MM.1S (cell line): ENCODE measurements around the gene TBC1D22B.

ENCODE experiments used
- DNase-seq: peaks from one replicate; pipeline ENCODE4 v3.0.0-alpha.2; 2015
- H2AFZ ChIP-seq: fragments of 300-600 bp; sonication (generic); 2 replicates; pipeline ENCODE4 v1.6.0; 2016; ENCODE audit warnings: antibody characterized with exemption, low read length
- H3F3A ChIP-seq: fragments of 300-600 bp; sonication (generic); 2 replicates; pipeline ENCODE4 v1.6.1; 2016; ENCODE audit warnings: mild to moderate bottlenecking, antibody characterized with exemption, low read length, moderate library complexity, mixed read lengths; ENCODE audit not compliant: insufficient read depth
- H3K27ac ChIP-seq: fragments of 300-600 bp; sonication (generic); 2 replicates; pipeline ENCODE4 v1.5.1; 2016; ENCODE audit warnings: mild to moderate bottlenecking, low read length
- H3K27me3 ChIP-seq: fragments of 300-600 bp; sonication (generic); replicated peaks from 2 replicates; pipeline ENCODE4 v1.6.0; 2016; ENCODE audit warnings: low read length; ENCODE audit not compliant: insufficient read depth
- H3K36me3 ChIP-seq: fragments of 300-600 bp; sonication (generic); replicated peaks from 2 replicates; pipeline ENCODE4 v1.6.1; 2016; ENCODE audit warnings: mild to moderate bottlenecking, low read length, mixed read lengths; ENCODE audit not compliant: insufficient read depth
- H3K4me1 ChIP-seq: fragments of 300-600 bp; sonication (generic); 2 replicates; pipeline ENCODE4 v1.6.1; 2016; ENCODE audit warnings: low read length, mixed read lengths
- H3K4me2 ChIP-seq: fragments of 300-600 bp; sonication (generic); 2 replicates; pipeline ENCODE4 v1.6.0; 2016; ENCODE audit warnings: low read depth, low read length
- H3K4me3 ChIP-seq: fragments of 300-600 bp; sonication (generic); 2 replicates; pipeline ENCODE4 v1.5.1; 2016; ENCODE audit warnings: low read length, mixed read lengths
- H3K79me2 ChIP-seq: fragments of 300-600 bp; sonication (generic); 2 replicates; pipeline ENCODE4 v1.6.1; 2016; ENCODE audit warnings: mixed run types, low read length, mixed read lengths
- H3K9ac ChIP-seq: fragments of 300-600 bp; sonication (generic); 2 replicates; pipeline ENCODE4 v1.6.1; 2016; ENCODE audit warnings: low read length, mixed read lengths
- H3K9me2 ChIP-seq: fragments of 300-600 bp; sonication (generic); replicated peaks from 2 replicates; pipeline ENCODE4 v1.6.1; 2016; ENCODE audit warnings: mild to moderate bottlenecking, low read length, mixed read lengths; ENCODE audit not compliant: insufficient read depth
- H3K9me3 ChIP-seq: fragments of 300-600 bp; sonication (generic); replicated peaks from 2 replicates; pipeline ENCODE4 v1.6.1; 2016; ENCODE audit warnings: mild to moderate bottlenecking, low read length, mixed read lengths; ENCODE audit not compliant: insufficient read depth
- H4K20me1 ChIP-seq: fragments of 300-600 bp; sonication (generic); 2 replicates; pipeline ENCODE4 v1.6.1; 2016; ENCODE audit warnings: mild to moderate bottlenecking, low read length, moderate library complexity, mixed read lengths; ENCODE audit not compliant: insufficient read depth
- EZH2 ChIP-seq: fragments of 300-600 bp; sonication (generic); optimal IDR thresholded peaks from 2 replicates; pipeline ENCODE3; 2017; ENCODE audit warnings: low read depth, mild to moderate bottlenecking, antibody characterized with exemption, low read length, mixed read lengths
- EZH2phosphoT487 ChIP-seq: fragments of 300-600 bp; sonication (generic); IDR thresholded peaks from 2 replicates; pipeline ENCODE4 v1.6.1; 2018; ENCODE audit warnings: antibody characterized with exemption, low read length
- TF ChIP-seq, protein P1 (sequence below): fragments of 300-600 bp; sonication (generic); IDR thresholded peaks from 2 replicates; pipeline ENCODE4 v1.5.1; 2016; ENCODE audit warnings: antibody characterized with exemption, low read length, mixed read lengths

Gene TBC1D22B

DNA sequence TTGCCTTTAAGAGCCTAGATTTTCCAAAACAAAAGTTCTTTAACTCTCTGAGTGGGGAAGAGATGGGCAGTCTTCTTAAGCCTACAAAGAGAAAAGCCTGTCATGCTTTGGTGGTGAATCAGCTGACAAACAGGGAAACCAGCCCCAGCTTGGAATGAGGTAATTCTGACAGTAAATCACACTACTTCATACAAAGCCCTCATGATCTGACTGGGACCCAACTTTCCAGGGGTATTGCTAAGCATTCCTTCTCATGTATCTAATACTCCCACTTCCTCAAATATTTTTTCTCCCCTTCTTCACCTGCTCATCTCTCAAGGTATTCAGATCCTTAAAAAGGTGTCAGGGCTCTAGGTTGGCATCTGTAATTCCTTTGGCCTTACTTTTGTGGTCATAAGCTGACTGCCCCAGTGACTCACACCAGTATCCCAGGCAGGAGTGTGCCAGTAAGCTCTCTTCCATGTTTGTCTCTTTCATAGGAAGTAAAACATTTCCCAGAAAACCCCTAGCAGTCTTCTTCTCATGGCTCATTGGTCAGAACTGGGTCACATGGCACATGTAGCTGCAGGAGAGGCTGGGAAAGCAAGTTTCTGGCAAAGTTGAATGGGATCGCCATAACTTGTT lies 15.0 kb upstream of the TBC1D22B start:
- Histone ChIP-seq H3F3A (no peaks in the 10 kb centered on the region), H3K27ac (no peak overlapping the region), H3K9ac (no peak overlapping the region), H3K9me2 (no peaks in the 10 kb centered on the region), H3K27me3 (no peaks in the 10 kb centered on the region), H3K79me2 (no peaks in the 10 kb centered on the region), H4K20me1 (no peaks in the 10 kb centered on the region), H3K9me3 (no peaks in the 10 kb centered on the region), H3K4me2 (no peak overlapping the region), H2AFZ (no peak overlapping the region), H3K4me3 (no peak overlapping the region), H3K36me3 (no peaks in the 10 kb centered on the region), H3K4me1 (peaks cover 5% of the 10 kb centered on the region; the same call in 1 of the 2 replicates)
- TF ChIP-seq EZH2phosphoT487: no peak
- no peak for TF ChIP-seq EZH2
- TF ChIP-seq, protein P1, sequence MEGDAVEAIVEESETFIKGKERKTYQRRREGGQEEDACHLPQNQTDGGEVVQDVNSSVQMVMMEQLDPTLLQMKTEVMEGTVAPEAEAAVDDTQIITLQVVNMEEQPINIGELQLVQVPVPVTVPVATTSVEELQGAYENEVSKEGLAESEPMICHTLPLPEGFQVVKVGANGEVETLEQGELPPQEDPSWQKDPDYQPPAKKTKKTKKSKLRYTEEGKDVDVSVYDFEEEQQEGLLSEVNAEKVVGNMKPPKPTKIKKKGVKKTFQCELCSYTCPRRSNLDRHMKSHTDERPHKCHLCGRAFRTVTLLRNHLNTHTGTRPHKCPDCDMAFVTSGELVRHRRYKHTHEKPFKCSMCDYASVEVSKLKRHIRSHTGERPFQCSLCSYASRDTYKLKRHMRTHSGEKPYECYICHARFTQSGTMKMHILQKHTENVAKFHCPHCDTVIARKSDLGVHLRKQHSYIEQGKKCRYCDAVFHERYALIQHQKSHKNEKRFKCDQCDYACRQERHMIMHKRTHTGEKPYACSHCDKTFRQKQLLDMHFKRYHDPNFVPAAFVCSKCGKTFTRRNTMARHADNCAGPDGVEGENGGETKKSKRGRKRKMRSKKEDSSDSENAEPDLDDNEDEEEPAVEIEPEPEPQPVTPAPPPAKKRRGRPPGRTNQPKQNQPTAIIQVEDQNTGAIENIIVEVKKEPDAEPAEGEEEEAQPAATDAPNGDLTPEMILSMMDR: no peak
- DNase-seq: no peak

DNA sequence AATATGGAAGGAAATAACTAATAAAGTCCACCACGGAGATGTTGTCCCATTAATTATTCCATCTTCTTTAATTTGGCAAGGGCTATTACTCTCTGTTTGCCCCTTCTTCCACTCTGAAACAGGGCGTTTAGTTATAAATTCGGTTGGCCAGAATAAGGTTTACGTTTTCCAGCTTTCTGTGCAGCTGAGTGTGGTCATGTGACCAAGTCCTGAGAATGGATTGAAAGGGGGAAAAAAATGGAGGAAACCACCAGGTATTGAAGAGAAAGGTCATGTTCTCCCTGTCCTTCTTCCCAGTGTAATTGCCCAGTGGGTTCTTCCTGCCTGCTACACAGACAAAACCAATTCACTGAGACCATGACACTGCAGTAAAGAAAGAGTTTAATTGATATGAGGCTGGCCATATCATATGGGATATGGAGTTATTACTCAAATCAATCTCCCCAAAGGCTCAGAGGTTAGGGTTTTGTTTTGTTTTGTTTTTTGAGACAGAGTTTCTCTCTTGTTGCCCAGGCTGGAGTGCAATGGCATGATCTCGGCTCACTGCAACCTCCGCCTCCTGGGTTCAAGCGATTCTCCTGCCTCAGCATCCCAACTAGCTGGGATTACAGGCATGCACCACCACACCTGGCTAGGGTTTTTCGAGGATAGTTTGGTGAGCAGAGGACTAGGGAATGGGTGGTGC lies 14.3 kb upstream of the TBC1D22B start:
- Histone ChIP-seq H3K36me3 (no peaks in the 10 kb centered on the region), H4K20me1 (no peaks in the 10 kb centered on the region), H3K4me3 (no peak overlapping the region), H3K27ac (no peak overlapping the region), H2AFZ (no peak overlapping the region), H3K4me2 (no peak overlapping the region), H3K27me3 (no peaks in the 10 kb centered on the region), H3K4me1 (peaks cover 5% of the 10 kb centered on the region; the same call in 1 of the 2 replicates), H3F3A (no peaks in the 10 kb centered on the region), H3K79me2 (no peaks in the 10 kb centered on the region), H3K9me3 (no peaks in the 10 kb centered on the region), H3K9me2 (no peaks in the 10 kb centered on the region), H3K9ac (no peak overlapping the region)
- DNase-seq: no peak
- TF ChIP-seq, protein P1: no peak
- no peak for TF ChIP-seq EZH2phosphoT487
- no peak for TF ChIP-seq EZH2

DNA sequence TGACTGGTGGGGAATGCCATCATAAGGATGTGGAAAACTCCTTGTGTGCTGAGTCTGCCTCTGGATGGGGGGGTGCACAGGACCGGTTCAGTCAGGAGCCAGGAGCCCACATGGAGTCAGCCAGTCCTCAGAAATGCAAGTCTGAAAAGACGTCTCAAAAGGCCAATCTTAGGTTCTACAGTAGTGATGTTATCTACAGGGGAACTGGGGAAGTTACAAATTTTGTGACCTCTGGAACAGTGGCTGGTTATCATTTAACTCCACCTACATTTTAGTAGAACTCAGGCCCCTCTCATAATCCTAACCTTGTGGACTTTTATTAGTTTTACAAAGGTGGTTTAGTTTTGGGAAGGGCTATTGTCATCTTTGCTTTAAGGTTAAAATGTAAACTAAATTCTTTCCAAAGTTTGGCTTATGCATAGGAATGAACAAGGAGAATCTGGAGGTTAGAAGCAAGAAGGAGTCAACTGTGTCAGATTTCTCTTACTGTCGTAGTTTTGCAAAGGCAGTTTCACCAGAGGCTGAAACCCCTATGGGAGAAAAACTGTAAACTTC lies 13.7 kb upstream of the TBC1D22B start:
- Histone ChIP-seq H3K4me3 (no peak overlapping the region), H3K9ac (no peak overlapping the region), H3K9me2 (no peaks in the 10 kb centered on the region), H2AFZ (no peak overlapping the region), H3K4me1 (peaks cover 5% of the 10 kb centered on the region; the same call in 1 of the 2 replicates), H3K36me3 (no peaks in the 10 kb centered on the region), H4K20me1 (no peaks in the 10 kb centered on the region), H3K4me2 (no peak overlapping the region), H3K27me3 (no peaks in the 10 kb centered on the region), H3K79me2 (no peaks in the 10 kb centered on the region), H3K9me3 (no peaks in the 10 kb centered on the region), H3F3A (no peaks in the 10 kb centered on the region), H3K27ac (no peak overlapping the region)
- DNase-seq: no peak
- TF ChIP-seq EZH2 (no peak), EZH2phosphoT487 (no peak)
- TF ChIP-seq, protein P1: no peak
